ENCODE measurements around the gene COL4A4.

The COL4A4 gene

GRCh38 chr2:227160164-227160563 lies 3.8 kb downstream of the COL4A4 start:
- DNase-seq, result no peak

DNA sequence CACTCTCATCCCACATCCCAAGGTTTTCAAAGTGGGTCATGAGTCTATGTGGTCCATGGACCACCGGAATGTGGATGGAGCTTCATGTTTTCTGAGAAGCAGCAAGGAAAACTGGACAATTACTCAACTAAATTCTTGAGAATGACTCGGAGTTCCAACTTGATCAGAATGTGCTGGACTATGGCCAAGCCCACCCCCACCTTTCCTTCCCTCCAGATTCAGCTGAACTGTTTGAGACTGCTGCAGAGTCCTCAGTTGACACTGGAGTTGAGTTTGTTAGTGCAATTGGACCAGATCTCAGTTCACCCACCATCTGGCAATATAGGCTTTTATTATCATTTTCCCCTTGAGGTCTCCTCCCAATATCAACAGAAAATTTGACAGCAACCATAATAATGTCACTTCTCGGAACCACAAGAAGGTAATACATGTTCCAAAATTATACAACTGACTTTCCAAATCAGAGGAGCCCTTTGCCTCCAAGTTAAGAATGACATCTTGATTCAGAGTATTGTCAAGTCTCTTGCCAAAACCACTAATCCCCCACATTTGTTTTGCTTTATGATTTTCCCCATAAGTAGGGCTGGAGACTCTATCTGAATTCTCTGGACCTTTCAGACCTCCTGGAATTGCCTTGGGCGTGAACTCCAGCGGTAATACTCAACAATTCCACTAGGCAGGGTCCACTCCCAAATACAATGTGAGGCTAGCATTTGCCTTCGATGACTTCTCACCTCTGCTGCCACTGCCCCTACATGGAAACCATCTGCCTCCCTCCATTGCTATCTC lies 8.8 kb downstream of the COL4A4 start:
- DNase-seq, result no peak

DNA sequence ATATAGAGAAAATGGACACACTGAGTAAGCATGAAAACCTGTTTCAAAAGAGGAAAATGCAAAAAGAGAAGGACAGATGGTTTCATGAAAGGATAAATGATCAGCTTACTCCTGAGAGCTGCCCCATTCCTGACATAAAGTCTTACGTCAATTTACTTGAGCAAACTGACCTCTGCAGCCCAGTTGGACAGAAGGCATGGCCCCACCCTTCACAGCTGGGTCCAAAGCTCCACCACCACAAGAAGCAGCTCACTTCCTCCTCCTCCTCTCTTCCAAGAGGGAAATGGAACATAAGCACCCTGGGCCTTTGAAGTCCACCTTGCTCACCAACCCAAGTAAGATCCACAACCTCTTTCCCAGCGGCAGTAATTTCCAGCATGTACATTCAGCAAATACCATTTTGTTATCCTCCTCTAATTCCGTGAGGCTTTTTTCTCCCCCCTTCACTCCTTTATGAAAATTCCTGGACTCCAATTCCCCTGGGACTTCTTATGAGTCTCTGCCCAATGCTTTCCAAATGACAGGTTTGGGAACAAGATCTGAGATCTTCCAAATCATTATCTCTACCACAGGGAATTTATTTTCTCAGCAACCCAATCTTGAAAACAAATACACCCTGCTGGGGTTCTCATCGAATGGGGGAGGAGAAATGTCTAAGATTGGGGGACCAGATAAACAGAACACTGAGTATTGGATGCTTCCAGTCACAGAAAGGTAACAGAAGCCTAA lies 10.1 kb downstream of the COL4A4 start:
- DNase-seq, result no peak

DNA sequence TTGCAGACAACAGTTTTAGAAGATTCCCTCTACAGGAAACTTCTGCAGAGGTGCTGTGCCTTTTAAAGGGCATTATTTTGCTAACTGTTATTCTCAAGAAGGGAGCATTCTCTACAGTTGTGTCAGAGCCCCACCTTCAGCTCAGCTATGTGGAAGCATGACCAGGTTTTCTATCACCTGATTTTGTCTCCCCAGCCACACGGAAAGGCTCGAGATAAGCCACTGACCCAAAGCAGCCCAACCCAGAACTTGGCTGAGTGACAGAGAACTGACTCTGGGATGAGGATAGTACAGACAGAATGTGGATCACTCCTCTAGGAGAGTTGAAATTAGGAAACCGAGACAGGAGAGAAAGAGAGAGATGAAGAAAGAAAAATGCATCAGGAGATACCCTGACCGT lies 10.7 kb downstream of the COL4A4 start:
- no peak for DNase-seq

- DNase-seq, result no peak
Observed at GRCh38 chr2:227152093-227152766, 11.8 kb downstream of the COL4A4 start.

- no peak for DNase-seq
Observed at GRCh38 chr2:227150222-227150936, 13.6 kb downstream of the COL4A4 start.

GRCh38 chr2:227148106-227148505 lies 15.9 kb downstream of the COL4A4 start:
- no peak for DNase-seq

DNA sequence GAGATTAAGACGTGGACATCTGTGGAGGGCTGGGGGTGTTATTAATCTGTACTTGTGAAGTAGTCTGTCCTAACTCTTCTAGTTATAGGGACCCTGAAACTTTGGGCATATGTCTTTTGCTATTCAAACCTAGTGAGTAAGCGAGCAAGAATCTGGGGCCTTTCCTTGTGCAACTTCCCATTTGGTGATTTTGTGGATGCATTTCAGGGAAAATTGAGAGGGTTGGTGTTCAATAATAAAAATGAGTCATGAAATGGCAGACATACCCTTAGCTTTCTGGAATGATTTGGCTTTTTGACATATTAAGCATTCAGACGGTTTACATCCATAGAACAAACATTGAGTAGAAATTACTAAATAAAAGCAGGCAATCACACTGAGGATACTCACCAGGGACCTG lies 17.0 kb downstream of the COL4A4 start:
- no peak for DNase-seq

GRCh38 chr2:227146456-227146855 lies 17.5 kb downstream of the COL4A4 start:
- no peak for DNase-seq

DNA sequence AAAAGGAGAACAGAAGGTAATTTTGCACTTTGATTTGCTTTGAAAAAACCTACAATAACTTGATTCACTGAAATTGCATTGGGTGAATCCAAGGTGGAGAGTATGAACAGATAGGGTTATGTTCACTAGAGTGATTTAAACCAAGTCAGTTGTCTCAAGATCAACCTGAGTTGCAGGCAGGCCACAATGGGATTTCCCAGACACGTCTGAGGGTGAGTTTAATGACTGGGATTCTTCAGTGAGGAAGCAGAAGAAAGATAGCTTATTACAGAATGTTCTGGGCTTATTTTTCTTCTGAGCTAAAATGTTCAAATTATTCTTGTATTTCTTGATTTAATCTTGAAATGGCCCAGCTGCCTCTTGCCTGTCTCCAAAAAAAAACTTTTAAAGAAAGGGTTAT lies 20.1 kb downstream of the COL4A4 start:
- DNase-seq, result no peak

- no peak for DNase-seq
Observed at GRCh38 chr2:227141301-227141700, 22.7 kb downstream of the COL4A4 start.

- DNase-seq, result no peak
Observed at GRCh38 chr2:227134591-227134990, 29.4 kb downstream of the COL4A4 start.

GRCh38 chr2:227132986-227133385 lies 31.0 kb downstream of the COL4A4 start:
- no peak for DNase-seq

- no peak for DNase-seq
Observed at GRCh38 chr2:227130636-227131035, 33.4 kb downstream of the COL4A4 start.

- no peak for DNase-seq
Observed at GRCh38 chr2:227127201-227127600, 36.8 kb downstream of the COL4A4 start.

GRCh38 chr2:227125506-227125905 lies 38.5 kb downstream of the COL4A4 start:
- no peak for DNase-seq

DNA sequence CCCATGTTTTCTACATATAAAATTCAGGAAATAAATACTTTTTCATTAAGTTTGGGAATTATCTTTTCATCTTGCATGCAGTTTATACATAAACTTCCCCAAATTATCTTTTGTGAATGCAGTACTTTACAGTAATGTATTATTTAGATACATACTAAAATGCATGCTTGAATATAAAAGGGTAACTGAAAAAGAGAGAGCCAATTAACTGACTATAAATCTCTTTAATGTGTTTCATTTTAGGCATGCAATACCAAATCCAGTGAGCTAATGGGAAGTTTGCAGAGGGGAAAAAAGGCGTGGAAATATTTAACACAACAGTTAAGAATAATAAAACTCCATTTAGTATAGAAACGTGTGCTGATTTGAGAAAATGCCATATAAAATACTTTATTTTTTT lies 39.2 kb downstream of the COL4A4 start:
- no peak for DNase-seq

- DNase-seq, result no peak
Observed at GRCh38 chr2:227123697-227124096, 40.3 kb downstream of the COL4A4 start.

- DNase-seq, result no peak
Observed at GRCh38 chr2:227118353-227118752, 45.7 kb downstream of the COL4A4 start.

- DNase-seq, result no peak
Observed at GRCh38 chr2:227117852-227118251, 46.2 kb downstream of the COL4A4 start.

DNA sequence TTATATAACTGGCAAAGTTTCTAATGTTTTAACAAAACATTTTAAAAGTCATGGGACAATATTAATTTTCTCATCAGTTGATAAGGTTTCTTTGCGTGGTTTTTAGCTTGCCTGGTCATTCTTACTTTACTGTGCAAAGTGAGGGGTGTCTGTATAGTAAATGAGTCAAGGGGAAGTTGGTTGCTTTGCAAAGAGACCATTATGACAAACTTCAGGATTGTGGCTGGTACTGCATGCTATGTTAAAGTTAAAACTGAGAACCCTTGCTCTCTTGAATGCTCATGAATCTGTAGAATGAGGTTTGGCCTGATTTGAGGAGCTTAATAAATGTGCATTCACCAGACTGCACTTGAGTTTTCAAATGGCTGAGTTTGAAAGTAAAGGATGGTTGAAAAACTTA lies 47.0 kb downstream of the COL4A4 start:
- no peak for DNase-seq

DNA sequence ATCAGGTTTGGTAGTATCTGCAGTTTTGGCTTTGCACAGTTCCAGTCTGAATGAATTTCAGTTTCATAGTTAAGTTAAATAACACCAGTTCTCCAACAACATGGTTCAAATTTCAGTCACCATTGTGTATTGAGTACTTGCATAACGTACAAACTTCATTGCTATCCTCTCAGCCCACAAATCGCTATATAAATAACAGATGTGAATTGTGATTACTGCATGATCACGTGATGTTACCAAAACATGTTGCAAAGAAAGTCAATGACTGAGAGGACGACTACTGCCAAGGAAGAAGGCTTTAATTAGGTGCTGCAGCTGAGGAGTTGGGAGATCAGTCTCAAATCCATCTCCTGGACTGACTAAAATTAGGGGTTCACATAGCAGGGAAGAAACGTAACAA lies 48.2 kb downstream of the COL4A4 start:
- no peak for DNase-seq

Data from 8988T (cell line).